ENCODE measurements around the gene MRPL34.

The MRPL34 gene

GRCh38 chr19:17334414-17335409 lies 29.0 kb downstream of the MRPL34 start, which contains the start of gene ANO8:
Gene ANO8, minus strand, starts transcription at chr19:17334855. Its CDS starts 185 bp downstream, at chr19:17334670.
- DNase-seq (ENCODE audit: low read depth): peak; percentile 94
- TF ChIP-seq CTCF (IDR thresholded peaks at IDR 0.05; ENCODE audit: low read depth, low read length, missing control alignments): no peak
- H3K4me3 ChIP-seq (ENCODE audit: low read depth, low read length): peak within 1 kb of the TSS; percentile 76

GRCh38 chr19:17335575-17335974 lies 29.9 kb downstream of the MRPL34 start:
- no peak for DNase-seq (ENCODE audit: low read depth)
- H3K4me3 ChIP-seq (ENCODE audit: low read depth, low read length): no peak overlapping the region
- no peak for TF ChIP-seq CTCF (IDR thresholded peaks at IDR 0.05; ENCODE audit: low read depth, low read length, missing control alignments)

- peak; percentile 99 for DNase-seq (ENCODE audit: low read depth)
- peak within 1 kb of the TSS; percentile 63 for H3K4me3 ChIP-seq (ENCODE audit: low read depth, low read length)
- TF ChIP-seq CTCF (IDR thresholded peaks at IDR 0.05; ENCODE audit: low read depth, low read length, missing control alignments): no peak
Measured at GRCh38 chr19:17336872-17337674, 31.4 kb downstream of the MRPL34 start, which contains the start of gene GTPBP3. Gene GTPBP3, plus strand, starts transcription at chr19:17337553. Its CDS starts 59 bp downstream, at chr19:17337612.

- no peak for TF ChIP-seq CTCF (IDR thresholded peaks at IDR 0.05; ENCODE audit: low read depth, low read length, missing control alignments)
- peak overlapping the region; percentile 63 for H3K4me3 ChIP-seq (ENCODE audit: low read depth, low read length)
- DNase-seq (ENCODE audit: low read depth): no peak
Measured at GRCh38 chr19:17337675-17338432, 32.2 kb downstream of the MRPL34 start.

- peak overlapping the region; percentile 63 for H3K4me3 ChIP-seq (ENCODE audit: low read depth, low read length)
- DNase-seq (ENCODE audit: low read depth): no peak
- no peak for TF ChIP-seq CTCF (IDR thresholded peaks at IDR 0.05; ENCODE audit: low read depth, low read length, missing control alignments)
Measured at GRCh38 chr19:17338433-17339078, 32.9 kb downstream of the MRPL34 start.

Measured in GM12864 (cell line).